PC-9 (cell line): ENCODE results near the gene GPATCH4.

Source experiments
- CTCF ChIP-seq: fragments of 200-600 bp; sonication (generic); conservative IDR thresholded peaks from 2 replicates; pipeline ENCODE4 v1.6.1; 2017; ENCODE audit warnings: mixed run types, antibody characterized with exemption, mild to moderate bottlenecking, moderate library complexity
- EZH2 ChIP-seq: fragments of 200-600 bp; sonication (generic); IDR thresholded peaks from 2 replicates; pipeline ENCODE4 v1.8.0; 2017; ENCODE audit warnings: antibody characterized with exemption, low read depth

DNA sequence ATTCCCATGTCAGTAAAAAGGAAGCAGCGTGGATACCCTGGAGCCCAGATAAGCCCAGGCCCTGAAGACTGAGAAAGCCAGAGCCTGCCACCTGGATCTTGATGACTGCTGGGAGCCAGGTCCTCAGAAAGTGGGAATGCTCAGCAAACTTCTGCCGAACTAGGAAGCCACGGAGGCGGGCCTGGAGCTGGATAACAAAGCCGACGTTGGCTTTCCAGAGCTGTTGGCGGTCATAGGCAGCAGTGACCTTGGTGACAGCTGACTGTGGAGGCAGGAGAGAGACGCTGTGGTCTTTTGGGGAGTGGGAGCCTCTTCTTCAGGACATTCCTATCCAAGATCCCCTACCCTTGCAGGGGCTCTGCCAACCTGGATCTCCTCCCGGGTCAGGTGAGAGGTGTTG, 53.3 kb downstream of the GPATCH4 start:
- no peak for TF ChIP-seq CTCF
- no peak for TF ChIP-seq EZH2
